ENCODE results near the gene HDAC4. TPM values are rescaled to one million over a fixed set of nuclear protein-coding genes. Genes with fewer than 3 reads are reported as not detected.

The HDAC4 gene
- total and polyA plus RNA-seq, 4 donors: 2.9 to 37.2 (median 4.4) TPM

DNA sequence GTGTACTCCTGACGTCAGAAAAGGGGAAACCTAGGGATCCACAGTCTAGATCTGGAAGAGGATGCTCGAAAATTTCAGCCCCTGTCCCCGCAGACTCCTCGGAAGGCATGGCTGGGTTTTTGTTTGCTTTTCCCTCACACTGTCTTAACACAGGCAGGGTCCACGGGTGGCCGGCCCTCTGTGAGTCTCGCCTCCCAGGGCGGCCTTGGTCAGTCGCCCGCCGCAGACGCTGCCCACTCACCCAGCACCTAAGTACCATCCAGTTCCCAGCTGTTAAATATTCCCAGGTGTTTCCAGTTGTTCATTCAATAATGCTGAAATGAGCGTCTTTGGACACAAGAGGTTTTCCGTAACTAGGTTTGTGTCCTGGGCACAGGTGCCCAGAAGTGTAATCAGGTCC is 359.8 kb downstream of the HDAC4 start:
- Histone ChIP-seq H3K36me3 (ENCODE audit: control insufficient read depth in 4 of 4, insufficient read depth in 3 of 4, low read depth in 1 of 4, low read length in 3 of 4) (no peaks in the 10 kb centered on the region), H3K4me3 (ENCODE audit: low read depth in 1 of 3, low read length in 3 of 3) (no peak overlapping the region), H3K27ac (ENCODE audit: low read depth in 1 of 2, low read length in 2 of 2) (no peak overlapping the region), H3K27me3 (ENCODE audit: control insufficient read depth in 4 of 4, insufficient read depth in 4 of 4, low read length in 3 of 4) (no peaks in the 10 kb centered on the region), H3K9ac (ENCODE audit: low read depth in 1 of 2, low read length in 2 of 2) (no peak overlapping the region), H3K4me1 (ENCODE audit: control insufficient read depth in 4 of 4, insufficient read depth in 4 of 4, low read length in 3 of 4) (no peaks in the 10 kb centered on the region), H3K9me3 (ENCODE audit: control insufficient read depth in 4 of 4, low read length in 3 of 4) (no peaks in the 10 kb centered on the region)
- WGBS: 78% methylated on average over 14 of the region's 14 CpGs
- no peak for DNase-seq (ENCODE audit: low spot score)
- TF ChIP-seq JUND (IDR thresholded peaks at IDR 0.05): no peak
- no peak for TF ChIP-seq NR2F2 (IDR thresholded peaks at IDR 0.05)
- TF ChIP-seq ZBTB33 (IDR thresholded peaks at IDR 0.05): no peak
- TF ChIP-seq RXRA (IDR thresholded peaks at IDR 0.05): no peak
- TF ChIP-seq, protein P1, sequence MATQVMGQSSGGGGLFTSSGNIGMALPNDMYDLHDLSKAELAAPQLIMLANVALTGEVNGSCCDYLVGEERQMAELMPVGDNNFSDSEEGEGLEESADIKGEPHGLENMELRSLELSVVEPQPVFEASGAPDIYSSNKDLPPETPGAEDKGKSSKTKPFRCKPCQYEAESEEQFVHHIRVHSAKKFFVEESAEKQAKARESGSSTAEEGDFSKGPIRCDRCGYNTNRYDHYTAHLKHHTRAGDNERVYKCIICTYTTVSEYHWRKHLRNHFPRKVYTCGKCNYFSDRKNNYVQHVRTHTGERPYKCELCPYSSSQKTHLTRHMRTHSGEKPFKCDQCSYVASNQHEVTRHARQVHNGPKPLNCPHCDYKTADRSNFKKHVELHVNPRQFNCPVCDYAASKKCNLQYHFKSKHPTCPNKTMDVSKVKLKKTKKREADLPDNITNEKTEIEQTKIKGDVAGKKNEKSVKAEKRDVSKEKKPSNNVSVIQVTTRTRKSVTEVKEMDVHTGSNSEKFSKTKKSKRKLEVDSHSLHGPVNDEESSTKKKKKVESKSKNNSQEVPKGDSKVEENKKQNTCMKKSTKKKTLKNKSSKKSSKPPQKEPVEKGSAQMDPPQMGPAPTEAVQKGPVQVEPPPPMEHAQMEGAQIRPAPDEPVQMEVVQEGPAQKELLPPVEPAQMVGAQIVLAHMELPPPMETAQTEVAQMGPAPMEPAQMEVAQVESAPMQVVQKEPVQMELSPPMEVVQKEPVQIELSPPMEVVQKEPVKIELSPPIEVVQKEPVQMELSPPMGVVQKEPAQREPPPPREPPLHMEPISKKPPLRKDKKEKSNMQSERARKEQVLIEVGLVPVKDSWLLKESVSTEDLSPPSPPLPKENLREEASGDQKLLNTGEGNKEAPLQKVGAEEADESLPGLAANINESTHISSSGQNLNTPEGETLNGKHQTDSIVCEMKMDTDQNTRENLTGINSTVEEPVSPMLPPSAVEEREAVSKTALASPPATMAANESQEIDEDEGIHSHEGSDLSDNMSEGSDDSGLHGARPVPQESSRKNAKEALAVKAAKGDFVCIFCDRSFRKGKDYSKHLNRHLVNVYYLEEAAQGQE (IDR thresholded peaks at IDR 0.05): no peak
- TF ChIP-seq, protein P2, sequence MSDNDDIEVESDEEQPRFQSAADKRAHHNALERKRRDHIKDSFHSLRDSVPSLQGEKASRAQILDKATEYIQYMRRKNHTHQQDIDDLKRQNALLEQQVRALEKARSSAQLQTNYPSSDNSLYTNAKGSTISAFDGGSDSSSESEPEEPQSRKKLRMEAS (IDR thresholded peaks at IDR 0.05): no peak
- TF ChIP-seq CTCF (IDR thresholded peaks at IDR 0.05; ENCODE audit: low read depth, low read length, missing input control): no peak
- no peak for TF ChIP-seq RAD21 (IDR thresholded peaks at IDR 0.05)
- TF ChIP-seq HNF4A (conservative IDR thresholded peaks at IDR 0.05): no peak
- no peak for TF ChIP-seq YY1 (IDR thresholded peaks at IDR 0.05)
- no peak for TF ChIP-seq FOXA1 (IDR thresholded peaks at IDR 0.05)
- TF ChIP-seq TAF1 (conservative IDR thresholded peaks at IDR 0.05): no peak
- TF ChIP-seq ATF3 (IDR thresholded peaks at IDR 0.05): no peak

DNA sequence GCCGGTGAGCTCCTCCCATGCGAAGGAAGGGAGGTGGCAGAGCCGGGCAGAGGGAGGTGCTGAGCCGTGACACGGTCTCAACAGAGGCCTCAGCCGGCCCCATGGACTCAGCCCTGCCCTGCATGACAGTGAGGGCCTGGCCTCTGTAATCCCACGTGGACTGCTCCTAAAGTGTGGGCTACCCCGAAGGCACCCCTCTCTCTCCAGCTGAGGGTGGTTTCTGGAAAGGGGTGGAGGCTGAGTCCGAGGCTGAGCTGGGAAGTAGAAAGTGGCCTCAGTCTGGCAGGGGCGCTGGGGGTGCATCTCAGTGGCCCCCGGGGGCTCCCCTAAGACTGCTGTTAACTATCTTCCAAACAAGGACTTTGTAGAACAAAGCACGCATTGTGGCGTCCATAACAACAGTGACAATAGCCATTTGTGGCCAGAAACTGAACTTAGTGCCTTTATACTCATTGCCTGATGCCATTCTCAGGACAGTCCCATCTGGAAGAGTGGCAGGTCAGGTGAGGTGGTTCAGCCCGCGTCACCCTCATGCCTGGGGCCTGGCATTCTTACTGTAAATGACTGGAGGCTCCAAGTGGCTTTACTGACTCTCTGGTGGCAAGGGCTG is 360.6 kb downstream of the HDAC4 start:
- H3K9me3 ChIP-seq (ENCODE audit: control insufficient read depth in 4 of 4, low read length in 3 of 4): no peaks in the 10 kb centered on the region
- H3K4me3 ChIP-seq (ENCODE audit: low read depth in 1 of 3, low read length in 3 of 3): no peak overlapping the region
- H3K4me1 ChIP-seq (ENCODE audit: control insufficient read depth in 4 of 4, insufficient read depth in 4 of 4, low read length in 3 of 4): no peaks in the 10 kb centered on the region
- H3K27ac ChIP-seq (ENCODE audit: low read depth in 1 of 2, low read length in 2 of 2): no peak overlapping the region
- 79% methylated on average over 15 of the region's 15 CpGs for WGBS
- H3K9ac ChIP-seq (ENCODE audit: low read depth in 1 of 2, low read length in 2 of 2): no peak overlapping the region
- H3K27me3 ChIP-seq (ENCODE audit: control insufficient read depth in 4 of 4, insufficient read depth in 4 of 4, low read length in 3 of 4): no peaks in the 10 kb centered on the region
- DNase-seq (ENCODE audit: low spot score): no peak
- no peaks in the 10 kb centered on the region for H3K36me3 ChIP-seq (ENCODE audit: control insufficient read depth in 4 of 4, insufficient read depth in 3 of 4, low read depth in 1 of 4, low read length in 3 of 4)
- TF ChIP-seq ZBTB33 (IDR thresholded peaks at IDR 0.05) (no peak), CTCF (IDR thresholded peaks at IDR 0.05; ENCODE audit: low read depth, low read length, missing input control) (no peak), NR2F2 (IDR thresholded peaks at IDR 0.05) (no peak), ATF3 (IDR thresholded peaks at IDR 0.05) (no peak), RXRA (IDR thresholded peaks at IDR 0.05) (no peak), FOXA1 (IDR thresholded peaks at IDR 0.05) (no peak)
- TF ChIP-seq, protein P2 (IDR thresholded peaks at IDR 0.05): no peak
